Neural cell (in vitro differentiated cells): Measurements from ENCODE around the gene PTPRG. TPM values are rescaled to one million over a fixed set of nuclear protein-coding genes. Genes with fewer than 3 reads are reported as not detected.

ENCODE experiments used
- H2AFZ ChIP-seq: fragments of 200-600, 300-800 bp; sonication (generic), shearing (Covaris generic); 2 replicates; pipeline ENCODE4 v1.6.0; 2014; ENCODE audit warnings: low read depth, mild to moderate bottlenecking, antibody characterized with exemption, low read length, moderate library complexity
- H3F3A ChIP-seq: fragments of 200-600 bp; shearing (Covaris generic); 2 replicates; pipeline ENCODE4 v1.6.1; 2016; ENCODE audit warnings: mild to moderate bottlenecking, moderate library complexity, mixed read lengths, antibody characterized with exemption, low read length; ENCODE audit not compliant: insufficient read depth, poor library complexity, severe bottlenecking
- H3K27ac ChIP-seq: fragments of 200-600, 300-800 bp; sonication (generic), shearing (Covaris generic); 2 replicates; pipeline ENCODE4 v1.5.1; 2014; ENCODE audit warnings: mild to moderate bottlenecking, low read length, moderate library complexity
- H3K27me3 ChIP-seq: fragments of 300-800, 200-600 bp; sonication (generic), shearing (Covaris generic); 2 replicates; pipeline ENCODE4 v1.6.0; 2014; ENCODE audit warnings: mild to moderate bottlenecking, low read depth, low read length, moderate library complexity; ENCODE audit not compliant: insufficient read depth
- H3K36me3 ChIP-seq: fragments of 300-800, 200-600 bp; sonication (generic), shearing (Covaris generic); 2 replicates; pipeline ENCODE4 v1.5.1; 2014; ENCODE audit warnings: mild to moderate bottlenecking, antibody characterized with exemption, low read length, moderate library complexity; ENCODE audit not compliant: insufficient read depth
- H3K4me2 ChIP-seq: fragments of 300-800, 200-600 bp; sonication (generic), shearing (Covaris generic); 2 replicates; pipeline ENCODE4 v1.6.0; 2014; ENCODE audit warnings: mild to moderate bottlenecking, low read length
- H3K4me3 ChIP-seq: fragments of 300-800, 200-600 bp; sonication (generic), shearing (Covaris generic); 2 replicates; pipeline ENCODE4 v1.5.1; 2014; ENCODE audit warnings: mild to moderate bottlenecking, low read length, moderate library complexity
- H3K79me2 ChIP-seq: fragments of 200-600 bp; shearing (Covaris generic); replicated peaks from 2 replicates; pipeline ENCODE4 v1.6.0; 2014; ENCODE audit warnings: mild to moderate bottlenecking, low read length, moderate library complexity; ENCODE audit not compliant: insufficient read depth
- H3K9ac ChIP-seq: fragments of 300-800, 200-600 bp; sonication (generic), shearing (Covaris generic); 2 replicates; pipeline ENCODE4 v1.6.1; 2016; ENCODE audit warnings: mild to moderate bottlenecking, low read length, mixed read lengths
- H3K9me2 ChIP-seq: fragments of 200-600 bp; shearing (Covaris generic); 2 replicates; pipeline ENCODE4 v1.6.1; 2016; ENCODE audit warnings: mild to moderate bottlenecking, low read length, mixed read lengths; ENCODE audit not compliant: insufficient read depth
- H3K9me3 ChIP-seq: fragments of 200-600, 300-800 bp; sonication (generic), shearing (Covaris generic); 2 replicates; pipeline ENCODE4 v1.6.1; 2016; ENCODE audit warnings: mild to moderate bottlenecking, mixed run types, low read length, moderate library complexity, mixed read lengths
- H4K20me1 ChIP-seq: fragments of 200-600 bp; shearing (Covaris generic); 2 replicates; pipeline ENCODE4 v1.6.1; 2016; ENCODE audit warnings: mild to moderate bottlenecking, mixed run types; ENCODE audit not compliant: insufficient read depth
- CTCF ChIP-seq: fragments of 450-650 bp; IDR thresholded peaks from 2 replicates; pipeline ENCODE4 v1.5.1; 2014; ENCODE audit warnings: antibody characterized with exemption, mild to moderate bottlenecking, moderate library complexity; ENCODE audit not compliant: poor library complexity, severe bottlenecking
- EP300 ChIP-seq: fragments of 450-650 bp; conservative IDR thresholded peaks from 2 replicates; pipeline ENCODE4 v1.6.1; 2014; ENCODE audit warnings: antibody characterized with exemption, mild to moderate bottlenecking, moderate library complexity; ENCODE audit not compliant: poor library complexity, severe bottlenecking
- EZH2 ChIP-seq: fragments of 200-600, 300-800 bp; shearing (Covaris generic), sonication (generic); IDR thresholded peaks from 2 replicates; pipeline ENCODE4 v1.6.1; 2014; ENCODE audit warnings: antibody characterized with exemption, low read length, borderline replicate concordance, mild to moderate bottlenecking; ENCODE audit not compliant: insufficient read depth, poor library complexity, severe bottlenecking
- MXI1 ChIP-seq: fragments of 450-650 bp; conservative IDR thresholded peaks from 2 replicates; pipeline ENCODE4 v1.6.1; 2014; ENCODE audit warnings: antibody characterized with exemption, mild to moderate bottlenecking; ENCODE audit not compliant: poor library complexity, severe bottlenecking
- POLR2AphosphoS5 ChIP-seq: IDR thresholded peaks from 2 replicates; pipeline ENCODE4 v1.6.1; 2012
- RAD21 ChIP-seq: fragments of 450-650 bp; conservative IDR thresholded peaks from 2 replicates; pipeline ENCODE4 v1.6.1; 2014; ENCODE audit warnings: antibody characterized with exemption, mild to moderate bottlenecking, moderate library complexity
- REST ChIP-seq: IDR thresholded peaks from 2 replicates; pipeline ENCODE4 v1.6.1; 2012; ENCODE audit warnings: borderline replicate concordance
- SMC3 ChIP-seq: fragments of 450-650 bp; conservative IDR thresholded peaks from 2 replicates; pipeline ENCODE4 v1.6.1; 2014; ENCODE audit warnings: antibody characterized with exemption, mild to moderate bottlenecking, moderate library complexity; ENCODE audit not compliant: poor library complexity
- TAF1 ChIP-seq: IDR thresholded peaks from 2 replicates; pipeline ENCODE4 v1.6.1; 2012; ENCODE audit warnings: low read depth
- polyA plus RNA-seq: library from polyadenylated mRNA; depleted of rRNA; stranded (reverse); fragments of >200 nt; gene quantifications from 2 replicates; pipeline ENCODE4 v1.2.3, GENCODE V29; 2014

The PTPRG gene
- polyA plus RNA-seq, 1 donor from 2014 or later = 33.1 TPM

- Histone ChIP-seq H3K27ac (no peak overlapping the region), H2AFZ (no peak overlapping the region), H3K9me3 (no peaks in the 10 kb centered on the region), H3K9me2 (no peaks in the 10 kb centered on the region), H3F3A (no peaks in the 10 kb centered on the region), H3K36me3 (peaks cover 5% of the 10 kb centered on the region), H3K27me3 (no peaks in the 10 kb centered on the region), H3K4me3 (no peak overlapping the region), H3K4me2 (no peak overlapping the region), H4K20me1 (no peaks in the 10 kb centered on the region), H3K79me2 (no peaks in the 10 kb centered on the region), H3K9ac (no peak overlapping the region)
- TF ChIP-seq REST = no peak
- no peak for TF ChIP-seq EP300
- no peak for TF ChIP-seq POLR2AphosphoS5
- TF ChIP-seq SMC3 = no peak
- no peak for TF ChIP-seq TAF1
These were observed 705.4 kb downstream of the PTPRG start for GRCh38 chr3:62266668-62267283.

GRCh38 chr3:62276658-62277180 lies 715.3 kb downstream of the PTPRG start:
- H2AFZ ChIP-seq = no peak overlapping the region
- TF ChIP-seq EP300 (no peak), SMC3 (no peak), MXI1 (no peak), EZH2 (no peak), REST (no peak), RAD21 (no peak), TAF1 (no peak), POLR2AphosphoS5 (no peak), CTCF (no peak)

More at GRCh38 chr3:62276658-62277180, 715.3 kb downstream of the PTPRG start:
- H3K9ac ChIP-seq = no peak overlapping the region
- no peak overlapping the region for H3K4me2 ChIP-seq
- no peaks in the 10 kb centered on the region for H3K27me3 ChIP-seq
- no peak overlapping the region for H3K27ac ChIP-seq
- no peaks in the 10 kb centered on the region for H3K79me2 ChIP-seq
- H3K9me2 ChIP-seq = no peaks in the 10 kb centered on the region
- no peaks in the 10 kb centered on the region for H4K20me1 ChIP-seq
- no peaks in the 10 kb centered on the region for H3K9me3 ChIP-seq
- no peak overlapping the region for H3K4me3 ChIP-seq
- H3K36me3 ChIP-seq = peaks cover 16% of the 10 kb centered on the region
- H3F3A ChIP-seq = no peaks in the 10 kb centered on the region
